ENCODE results near the gene CYP20A1.

The CYP20A1 gene

DNA sequence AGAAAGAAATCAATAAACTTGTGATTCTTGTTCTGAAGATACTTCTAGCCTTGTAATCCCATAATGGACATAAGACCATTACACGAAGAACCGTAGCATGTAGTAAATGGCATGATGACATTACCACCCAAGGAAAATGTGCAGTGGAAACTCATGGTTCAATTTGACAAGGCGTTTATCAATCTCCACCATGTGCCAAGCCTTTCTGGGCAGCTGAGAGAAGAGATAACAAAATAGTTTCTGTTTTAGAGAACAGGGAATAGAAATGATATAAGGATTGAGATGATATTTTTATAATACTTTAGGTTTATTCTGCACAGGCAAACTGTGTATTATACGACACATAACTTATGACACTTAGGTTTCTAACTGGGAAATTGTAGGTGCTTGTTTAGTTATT lies 108.6 kb downstream of the CYP20A1 start:
- no peak overlapping the region for H3K4me3 ChIP-seq (ENCODE audit: low read depth, low read length)
- TF ChIP-seq, protein P1, sequence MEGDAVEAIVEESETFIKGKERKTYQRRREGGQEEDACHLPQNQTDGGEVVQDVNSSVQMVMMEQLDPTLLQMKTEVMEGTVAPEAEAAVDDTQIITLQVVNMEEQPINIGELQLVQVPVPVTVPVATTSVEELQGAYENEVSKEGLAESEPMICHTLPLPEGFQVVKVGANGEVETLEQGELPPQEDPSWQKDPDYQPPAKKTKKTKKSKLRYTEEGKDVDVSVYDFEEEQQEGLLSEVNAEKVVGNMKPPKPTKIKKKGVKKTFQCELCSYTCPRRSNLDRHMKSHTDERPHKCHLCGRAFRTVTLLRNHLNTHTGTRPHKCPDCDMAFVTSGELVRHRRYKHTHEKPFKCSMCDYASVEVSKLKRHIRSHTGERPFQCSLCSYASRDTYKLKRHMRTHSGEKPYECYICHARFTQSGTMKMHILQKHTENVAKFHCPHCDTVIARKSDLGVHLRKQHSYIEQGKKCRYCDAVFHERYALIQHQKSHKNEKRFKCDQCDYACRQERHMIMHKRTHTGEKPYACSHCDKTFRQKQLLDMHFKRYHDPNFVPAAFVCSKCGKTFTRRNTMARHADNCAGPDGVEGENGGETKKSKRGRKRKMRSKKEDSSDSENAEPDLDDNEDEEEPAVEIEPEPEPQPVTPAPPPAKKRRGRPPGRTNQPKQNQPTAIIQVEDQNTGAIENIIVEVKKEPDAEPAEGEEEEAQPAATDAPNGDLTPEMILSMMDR (IDR thresholded peaks at IDR 0.05; ENCODE audit: borderline replicate concordance, insufficient read depth, low read depth, low read length), result no peak

DNA sequence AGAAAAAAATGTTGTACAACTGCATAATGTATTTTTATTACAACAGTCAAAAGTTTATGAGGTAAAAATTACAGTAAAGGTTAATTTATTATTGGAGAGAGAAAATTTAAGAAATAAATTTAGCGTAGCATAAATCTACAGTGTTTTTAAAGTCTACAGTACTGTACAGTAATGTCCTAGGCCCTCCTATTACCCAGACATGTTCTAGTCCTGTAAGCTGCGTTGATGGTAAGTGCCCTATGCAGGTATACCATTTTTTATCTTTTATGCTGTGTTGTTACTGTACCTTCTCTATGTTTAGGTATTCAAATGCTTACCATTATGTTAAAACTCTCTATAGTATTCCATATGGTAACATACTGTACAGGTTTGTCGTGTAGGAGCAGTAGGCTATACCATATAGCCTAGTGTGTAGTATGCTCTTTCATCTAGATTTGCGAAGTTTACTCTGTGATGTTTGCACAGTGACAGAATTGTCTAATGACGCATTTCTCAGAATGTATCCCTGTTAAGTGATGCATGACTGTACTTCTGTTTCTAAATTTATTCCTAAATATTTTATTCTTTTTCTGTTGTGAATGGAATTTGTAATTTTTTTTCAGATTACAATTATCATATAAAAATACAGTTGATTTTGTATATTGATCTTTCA lies 113.9 kb downstream of the CYP20A1 start:
- TF ChIP-seq, protein P1 (IDR thresholded peaks at IDR 0.05; ENCODE audit: borderline replicate concordance, insufficient read depth, low read depth, low read length), result no peak
- H3K4me3 ChIP-seq (ENCODE audit: low read depth, low read length), result no peak overlapping the region

DNA sequence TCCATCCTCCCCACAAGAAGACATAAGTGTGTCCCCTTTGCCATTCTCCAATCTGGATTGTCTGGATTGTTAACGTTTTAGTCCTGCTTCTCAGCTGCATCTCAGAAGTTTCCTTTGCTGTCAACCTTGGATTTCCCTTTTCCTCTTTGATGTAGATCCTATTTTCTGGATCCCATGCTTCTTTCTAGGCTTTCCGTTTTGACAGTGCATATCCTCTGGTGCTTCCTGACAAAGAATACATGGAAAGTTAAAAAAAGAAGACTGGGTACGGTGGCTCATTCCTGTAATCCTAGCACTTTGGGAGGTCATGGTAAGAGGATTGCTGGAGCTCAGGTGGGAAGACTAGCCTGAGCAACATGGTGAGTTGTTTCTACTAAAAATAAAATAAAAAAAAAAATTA lies 116.1 kb downstream of the CYP20A1 start:
- no peak overlapping the region for H3K4me3 ChIP-seq (ENCODE audit: low read depth, low read length)
- TF ChIP-seq, protein P1 (IDR thresholded peaks at IDR 0.05; ENCODE audit: borderline replicate concordance, insufficient read depth, low read depth, low read length), result no peak

Measured in GM12875 (cell line).